SJSA1 (cell line): ENCODE measurements around the gene DTYMK. TPM values are rescaled to one million over a fixed set of nuclear protein-coding genes. Genes with fewer than 3 reads are reported as not detected.

Source experiments
- DNase-seq, 2 experiments: peaks; one replicate each; pipeline ENCODE4 v3.0.0-alpha.2; 2015 to 2020; ENCODE audit warnings: low spot score in 2 of 2, low read depth in 1 of 2
- H3K27ac ChIP-seq: fragments of 250-450 bp; sonication (Bioruptor Pico); 2 replicates; pipeline ENCODE4 v1.5.1; 2020; ENCODE audit warnings: mild to moderate bottlenecking, moderate library complexity
- H3K27me3 ChIP-seq: fragments of 250-450 bp; sonication (Bioruptor Pico); replicated peaks from 2 replicates; pipeline ENCODE4 v1.5.1; 2020; ENCODE audit warnings: mild to moderate bottlenecking, moderate library complexity
- H3K36me3 ChIP-seq: fragments of 250-450 bp; sonication (Bioruptor Pico); 2 replicates; pipeline ENCODE4 v1.5.1; 2020; ENCODE audit warnings: mild to moderate bottlenecking
- H3K4me1 ChIP-seq: fragments of 250-450 bp; sonication (Bioruptor Pico); replicated peaks from 2 replicates; pipeline ENCODE4 v1.6.1; 2021; ENCODE audit warnings: mild to moderate bottlenecking
- H3K4me3 ChIP-seq: fragments of 250-450 bp; sonication (Bioruptor Pico); 2 replicates; pipeline ENCODE4 v1.5.1; 2020; ENCODE audit warnings: mild to moderate bottlenecking
- H3K9me3 ChIP-seq: fragments of 250-450 bp; sonication (Bioruptor Pico); replicated peaks from 2 replicates; pipeline ENCODE4 v1.5.1; 2020; ENCODE audit warnings: mild to moderate bottlenecking
- total RNA-seq: library from RNA; depleted of rRNA; stranded (reverse); fragments of >200 nt; shearing (Covaris generic); gene quantifications from 2 replicates; pipeline ENCODE4 v1.2.3, GENCODE V29; 2014

DTYMK gene
- total RNA-seq, 1 experiment from 2014 or later = 115 TPM

GRCh38 chr2:241656190-241656741 is 30.3 kb downstream of the DTYMK start:
- H3K4me3 ChIP-seq = no peak overlapping the region
- peaks cover 86% of the 10 kb centered on the region for H3K36me3 ChIP-seq
- DNase-seq = no peak
- no peaks in the 10 kb centered on the region for H3K27me3 ChIP-seq
- no peaks in the 10 kb centered on the region for H3K9me3 ChIP-seq
- no peak overlapping the region for H3K27ac ChIP-seq
- no peaks in the 10 kb centered on the region for H3K4me1 ChIP-seq

GRCh38 chr2:241655516-241656189 is 31.0 kb downstream of the DTYMK start:
- H3K27ac ChIP-seq = no peak overlapping the region
- no peak for DNase-seq
- H3K4me3 ChIP-seq = no peak overlapping the region
- H3K36me3 ChIP-seq = peaks cover 84% of the 10 kb centered on the region
- no peaks in the 10 kb centered on the region for H3K4me1 ChIP-seq
- H3K9me3 ChIP-seq = no peaks in the 10 kb centered on the region
- H3K27me3 ChIP-seq = no peaks in the 10 kb centered on the region

DNA sequence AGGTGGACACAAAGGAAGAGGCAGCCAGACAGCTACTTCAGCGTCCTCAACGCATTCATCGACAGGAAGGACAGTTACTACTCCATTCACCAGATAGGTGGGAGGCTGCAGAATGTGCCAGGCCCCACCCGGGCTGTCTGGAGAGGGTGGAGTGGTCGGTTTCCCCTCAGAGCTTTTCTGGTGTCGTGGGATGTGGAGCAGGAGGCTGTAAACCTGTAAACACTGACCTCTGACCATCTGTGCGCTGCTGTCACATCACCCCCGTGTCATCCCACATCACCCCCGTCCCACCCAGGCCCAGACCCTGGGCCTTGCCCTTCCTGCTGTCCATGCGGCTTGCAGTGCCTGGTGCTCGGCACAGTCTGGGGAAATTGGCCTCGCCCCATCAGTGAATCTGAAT is 32.1 kb downstream of the DTYMK start:
- peaks cover 73% of the 10 kb centered on the region for H3K36me3 ChIP-seq
- H3K27ac ChIP-seq = no peak overlapping the region
- H3K4me3 ChIP-seq = no peak overlapping the region
- no peaks in the 10 kb centered on the region for H3K9me3 ChIP-seq
- no peak for DNase-seq
- H3K4me1 ChIP-seq = no peaks in the 10 kb centered on the region
- no peaks in the 10 kb centered on the region for H3K27me3 ChIP-seq

- H3K4me3 ChIP-seq = no peak overlapping the region
- peaks cover 68% of the 10 kb centered on the region for H3K36me3 ChIP-seq
- H3K4me1 ChIP-seq = no peaks in the 10 kb centered on the region
- no peaks in the 10 kb centered on the region for H3K27me3 ChIP-seq
- no peak for DNase-seq
- H3K27ac ChIP-seq = no peak overlapping the region
- H3K9me3 ChIP-seq = no peaks in the 10 kb centered on the region
These were observed 33.3 kb downstream of the DTYMK start for GRCh38 chr2:241653210-241653750.

GRCh38 chr2:241652722-241653121 is 33.9 kb downstream of the DTYMK start:
- H3K4me1 ChIP-seq = no peaks in the 10 kb centered on the region
- no peak for DNase-seq
- no peaks in the 10 kb centered on the region for H3K27me3 ChIP-seq
- H3K4me3 ChIP-seq = no peak overlapping the region
- no peak overlapping the region for H3K27ac ChIP-seq
- H3K36me3 ChIP-seq = peaks cover 66% of the 10 kb centered on the region
- H3K9me3 ChIP-seq = no peaks in the 10 kb centered on the region

DNA sequence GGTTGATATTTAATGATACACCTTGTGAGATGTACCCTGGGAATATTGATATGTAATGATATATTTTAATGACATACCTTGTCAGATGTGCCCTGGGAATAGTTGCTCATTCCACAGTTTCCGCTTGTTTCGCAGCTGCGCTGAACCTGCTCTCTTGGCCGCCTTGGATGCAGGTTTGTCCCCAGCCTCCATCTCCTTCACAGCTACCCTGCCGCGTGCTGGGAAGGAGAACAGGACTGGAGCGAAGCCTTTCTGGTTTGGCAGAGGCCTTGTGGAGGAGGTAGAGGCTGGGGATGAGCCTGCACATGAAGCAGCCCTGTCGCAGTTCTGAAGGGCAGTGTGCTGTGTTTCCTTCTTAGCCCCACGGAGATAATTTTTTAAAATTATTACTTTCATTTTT is 34.5 kb downstream of the DTYMK start:
- Histone ChIP-seq H3K36me3 (peaks cover 61% of the 10 kb centered on the region), H3K27ac (no peak overlapping the region), H3K27me3 (no peaks in the 10 kb centered on the region), H3K4me1 (no peaks in the 10 kb centered on the region), H3K9me3 (no peaks in the 10 kb centered on the region), H3K4me3 (no peak overlapping the region)
- DNase-seq = no peak

- Histone ChIP-seq H3K27me3 (no peaks in the 10 kb centered on the region), H3K36me3 (peaks cover 50% of the 10 kb centered on the region), H3K27ac (no peak overlapping the region), H3K9me3 (no peaks in the 10 kb centered on the region), H3K4me1 (peaks cover 3% of the 10 kb centered on the region; the same call in 1 of the 2 replicates), H3K4me3 (no peak overlapping the region)
- no peak for DNase-seq
These were observed 36.7 kb downstream of the DTYMK start for GRCh38 chr2:241649927-241650326.

DNA sequence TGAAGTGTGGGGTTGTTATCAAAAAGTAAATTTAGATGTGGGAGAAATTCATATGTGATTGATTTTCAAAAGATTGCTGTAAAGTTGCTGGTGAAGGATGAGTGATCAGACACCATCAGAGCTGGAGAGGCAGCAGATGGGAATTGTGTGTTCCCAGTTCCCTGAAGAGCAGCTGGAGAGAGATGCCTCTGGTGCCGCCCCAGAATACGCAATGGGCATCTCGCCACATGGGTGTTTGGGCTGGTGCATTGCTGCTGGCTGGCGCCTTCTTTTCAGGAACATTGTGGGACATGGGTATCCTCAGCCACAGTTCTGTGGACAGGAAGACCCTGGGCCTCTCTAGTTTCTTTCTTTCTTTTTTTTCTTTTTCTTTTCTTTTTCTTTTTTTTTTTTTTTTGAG is 37.2 kb downstream of the DTYMK start:
- Histone ChIP-seq H3K27me3 (no peaks in the 10 kb centered on the region), H3K4me3 (no peak overlapping the region), H3K4me1 (peaks cover 3% of the 10 kb centered on the region; the same call in 1 of the 2 replicates), H3K27ac (no peak overlapping the region), H3K9me3 (no peaks in the 10 kb centered on the region), H3K36me3 (peaks cover 46% of the 10 kb centered on the region)
- no peak for DNase-seq

GRCh38 chr2:241648453-241648852 is 38.2 kb downstream of the DTYMK start:
- no peaks in the 10 kb centered on the region for H3K9me3 ChIP-seq
- no peak overlapping the region for H3K27ac ChIP-seq
- H3K4me1 ChIP-seq = peaks cover 3% of the 10 kb centered on the region; the same call in 1 of the 2 replicates
- no peaks in the 10 kb centered on the region for H3K27me3 ChIP-seq
- H3K4me3 ChIP-seq = no peak overlapping the region
- no peak for DNase-seq
- peaks cover 48% of the 10 kb centered on the region for H3K36me3 ChIP-seq

- H3K4me3 ChIP-seq = no peak overlapping the region
- no peak for DNase-seq
- no peak overlapping the region for H3K27ac ChIP-seq
These were observed 40.5 kb downstream of the DTYMK start for GRCh38 chr2:241645915-241646645.

GRCh38 chr2:241645056-241645914 is 41.3 kb downstream of the DTYMK start:
- Histone ChIP-seq H3K9me3 (no peaks in the 10 kb centered on the region), H3K27me3 (no peaks in the 10 kb centered on the region), H3K27ac (no peak overlapping the region), H3K4me3 (no peak overlapping the region), H3K36me3 (peaks cover 28% of the 10 kb centered on the region), H3K4me1 (peaks cover 3% of the 10 kb centered on the region; the same call in 1 of the 2 replicates)
- no peak for DNase-seq

More at GRCh38 chr2:241645915-241646645, 40.5 kb downstream of the DTYMK start:
- Histone ChIP-seq H3K4me1 (peaks cover 3% of the 10 kb centered on the region; the same call in 1 of the 2 replicates), H3K27me3 (no peaks in the 10 kb centered on the region), H3K9me3 (no peaks in the 10 kb centered on the region), H3K36me3 (peaks cover 24% of the 10 kb centered on the region)

- Histone ChIP-seq H3K9me3 (no peaks in the 10 kb centered on the region), H3K27me3 (no peaks in the 10 kb centered on the region), H3K27ac (no peak overlapping the region), H3K4me3 (no peak overlapping the region), H3K4me1 (peaks cover 14% of the 10 kb centered on the region), H3K36me3 (peaks cover 49% of the 10 kb centered on the region)
- DNase-seq = no peak
These were observed 45.0 kb downstream of the DTYMK start for GRCh38 chr2:241641631-241642030.

- H3K27ac ChIP-seq = no peak overlapping the region
These were observed 46.3 kb downstream of the DTYMK start for GRCh38 chr2:241640165-241640795.

More at GRCh38 chr2:241640165-241640795, 46.3 kb downstream of the DTYMK start:
- DNase-seq = no peak
- H3K9me3 ChIP-seq = 0 out of 2 replicates have a peak, but pooled peaks cover 3% of the 10 kb centered on the region
- no peak overlapping the region for H3K4me3 ChIP-seq
- peaks cover 20% of the 10 kb centered on the region for H3K4me1 ChIP-seq
- peaks cover 46% of the 10 kb centered on the region for H3K36me3 ChIP-seq
- no peaks in the 10 kb centered on the region for H3K27me3 ChIP-seq
